Measurements from ENCODE around the gene SUN1.

DNA sequence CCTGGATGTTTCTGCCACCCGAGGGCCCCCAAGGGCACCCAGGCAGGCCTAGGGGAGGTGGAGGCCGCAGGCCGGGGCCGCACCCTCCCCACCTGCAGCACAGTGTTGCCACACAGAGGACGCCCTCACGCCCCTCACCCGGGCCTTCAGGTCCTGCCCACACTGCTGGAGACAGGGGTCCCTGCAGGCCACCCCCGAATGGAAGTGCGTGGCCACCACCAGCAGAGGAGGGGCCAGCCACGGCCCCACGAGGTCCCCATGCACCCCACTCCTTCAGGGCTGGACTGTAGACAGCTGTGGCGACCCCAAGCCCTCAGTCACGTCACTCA, 86.8 kb downstream of the SUN1 start:
- TF ChIP-seq CTCF (IDR thresholded peaks at IDR 0.05): no peak
- TF ChIP-seq EZH2 (IDR thresholded peaks at IDR 0.05; ENCODE audit: borderline replicate concordance, insufficient read depth, low read depth, low read length, poor library complexity, severe bottlenecking): no peak
